ENCODE results near the gene CRYBA2. TPM values are rescaled to one million over a fixed set of nuclear protein-coding genes. Genes with fewer than 3 reads are reported as not detected.

Gene CRYBA2
- total and polyA plus RNA-seq, 12 donors, result 0.39 to 26.6 (median 3.9) TPM; not detected in 4

DNA sequence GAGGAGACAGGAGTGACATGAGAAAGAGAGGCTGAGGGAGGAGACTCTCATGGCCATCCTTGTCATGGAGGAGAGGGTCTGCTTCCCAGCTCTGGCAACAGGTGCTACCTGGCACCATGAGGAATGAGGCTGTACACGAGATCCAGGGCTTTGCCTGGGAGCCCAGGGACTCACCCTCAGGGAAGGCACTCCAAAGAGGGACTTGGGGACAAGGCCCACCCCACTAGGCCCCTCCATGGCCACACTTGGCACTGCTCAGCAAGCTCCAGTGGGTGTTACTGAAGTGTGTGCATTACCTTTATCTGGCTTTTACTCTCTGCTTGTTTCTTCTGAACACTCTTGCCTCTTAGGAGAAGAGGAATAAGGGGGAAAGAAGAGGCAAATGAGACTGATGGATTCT lies 45.4 kb upstream of the CRYBA2 start:
- H3K36me3 ChIP-seq (replicated peaks in 1 of 2), result no peaks in the 10 kb centered on the region
- peaks cover 24% of the 10 kb centered on the region for H3K27me3 ChIP-seq
- H3K4me1 ChIP-seq (replicated peaks in 1 of 2), result no peaks in the 10 kb centered on the region
- 0 to 19% (median 4%) methylated on average over 1 of the region's 1 CpG for WGBS, 4 donors
- H3K9me3 ChIP-seq (replicated peaks in 1 of 3), result no peaks in the 10 kb centered on the region
- TF ChIP-seq POLR2A (IDR thresholded peaks at IDR 0.05), result no peak
- TF ChIP-seq, protein P1, sequence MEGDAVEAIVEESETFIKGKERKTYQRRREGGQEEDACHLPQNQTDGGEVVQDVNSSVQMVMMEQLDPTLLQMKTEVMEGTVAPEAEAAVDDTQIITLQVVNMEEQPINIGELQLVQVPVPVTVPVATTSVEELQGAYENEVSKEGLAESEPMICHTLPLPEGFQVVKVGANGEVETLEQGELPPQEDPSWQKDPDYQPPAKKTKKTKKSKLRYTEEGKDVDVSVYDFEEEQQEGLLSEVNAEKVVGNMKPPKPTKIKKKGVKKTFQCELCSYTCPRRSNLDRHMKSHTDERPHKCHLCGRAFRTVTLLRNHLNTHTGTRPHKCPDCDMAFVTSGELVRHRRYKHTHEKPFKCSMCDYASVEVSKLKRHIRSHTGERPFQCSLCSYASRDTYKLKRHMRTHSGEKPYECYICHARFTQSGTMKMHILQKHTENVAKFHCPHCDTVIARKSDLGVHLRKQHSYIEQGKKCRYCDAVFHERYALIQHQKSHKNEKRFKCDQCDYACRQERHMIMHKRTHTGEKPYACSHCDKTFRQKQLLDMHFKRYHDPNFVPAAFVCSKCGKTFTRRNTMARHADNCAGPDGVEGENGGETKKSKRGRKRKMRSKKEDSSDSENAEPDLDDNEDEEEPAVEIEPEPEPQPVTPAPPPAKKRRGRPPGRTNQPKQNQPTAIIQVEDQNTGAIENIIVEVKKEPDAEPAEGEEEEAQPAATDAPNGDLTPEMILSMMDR (IDR thresholded peaks at IDR 0.05), result no peak
- no peak overlapping the region for H3K27ac ChIP-seq
- intact Hi-C loops (cut with DNase I), result no loop called here
- no peak for DNase-seq
- no peak overlapping the region for H3K4me3 ChIP-seq

DNA sequence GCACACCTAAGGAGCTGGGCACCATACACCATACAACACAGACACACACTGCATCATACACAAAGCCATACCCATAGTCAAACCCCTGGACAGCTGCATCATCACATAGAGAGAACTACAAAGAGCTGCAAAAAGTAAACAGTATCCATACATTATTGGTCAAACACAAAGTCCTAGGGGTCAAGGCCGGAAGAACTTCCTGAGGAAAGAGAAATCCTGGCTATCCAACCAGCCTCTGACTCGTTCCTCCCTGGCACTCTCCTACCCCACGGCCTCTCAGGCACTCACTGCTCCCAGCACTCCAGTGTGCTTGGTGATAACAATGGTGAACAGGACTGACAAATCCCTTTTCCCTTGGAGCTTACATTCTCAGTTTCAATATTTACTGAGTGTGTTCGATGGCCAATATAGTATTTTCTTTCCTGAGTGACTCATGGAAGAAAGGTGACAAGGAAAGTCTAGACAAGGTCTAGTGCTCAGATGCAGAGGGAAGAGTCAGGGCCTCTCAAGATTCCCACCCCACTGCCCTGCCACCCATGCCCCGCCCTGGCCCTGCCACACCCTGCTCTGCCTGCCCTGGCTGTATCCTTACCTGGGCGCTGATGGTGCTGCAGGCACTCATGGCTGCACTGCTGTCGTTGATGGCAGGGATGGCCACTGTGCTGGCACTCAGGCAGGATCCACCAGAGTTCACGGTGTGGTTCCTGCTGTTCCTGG lies 44.7 kb upstream of the CRYBA2 start:
- Histone ChIP-seq H3K4me3 (no peak overlapping the region), H3K27ac (no peak overlapping the region), H3K4me1 (replicated peaks in 1 of 2) (no peaks in the 10 kb centered on the region), H3K27me3 (peaks cover 20% of the 10 kb centered on the region), H3K36me3 (replicated peaks in 1 of 2) (no peaks in the 10 kb centered on the region), H3K9me3 (replicated peaks in 1 of 3) (no peaks in the 10 kb centered on the region)
- no peak for DNase-seq
- TF ChIP-seq POLR2A (IDR thresholded peaks at IDR 0.05), result no peak
- TF ChIP-seq, protein P1 (IDR thresholded peaks at IDR 0.05), result no peak
- intact Hi-C loops (cut with DNase I), result no loop called here
- 51 to 56% (median 54%) methylated on average over 4 to 8 of the region's 8 CpGs for WGBS, 4 donors

DNA sequence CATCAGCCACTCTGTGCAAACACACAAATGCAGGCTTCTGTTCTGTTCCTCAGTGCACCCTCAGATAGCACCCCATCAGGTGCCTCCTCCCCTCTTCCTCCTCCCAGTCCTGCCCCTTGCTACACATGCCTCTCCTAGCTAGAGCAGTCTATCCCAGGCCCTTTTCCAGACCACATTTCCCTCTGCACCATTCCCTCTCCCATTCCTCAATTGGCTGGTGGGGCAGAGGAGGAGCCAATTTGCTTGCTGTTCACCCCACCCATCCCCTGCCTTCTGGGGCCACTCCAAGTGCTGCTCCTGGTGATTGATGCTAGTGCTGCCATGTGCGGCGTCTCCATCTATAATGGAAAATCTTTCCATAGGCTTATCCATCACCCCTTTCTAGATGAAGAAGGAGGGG lies 42.7 kb upstream of the CRYBA2 start:
- DNase-seq, result no peak
- Histone ChIP-seq H3K9me3 (replicated peaks in 1 of 3) (no peaks in the 10 kb centered on the region), H3K4me1 (replicated peaks in 1 of 2) (no peaks in the 10 kb centered on the region), H3K27ac (no peak overlapping the region), H3K4me3 (no peak overlapping the region), H3K36me3 (replicated peaks in 1 of 2) (no peaks in the 10 kb centered on the region), H3K27me3 (peaks cover 9% of the 10 kb centered on the region)
- WGBS, 4 donors, result 61 to 83% (median 65%) methylated on average over 2 of the region's 2 CpGs
- no peak for TF ChIP-seq POLR2A (IDR thresholded peaks at IDR 0.05)
- TF ChIP-seq, protein P1 (IDR thresholded peaks at IDR 0.05), result no peak
- intact Hi-C loops (cut with DNase I), result no loop called here

DNA sequence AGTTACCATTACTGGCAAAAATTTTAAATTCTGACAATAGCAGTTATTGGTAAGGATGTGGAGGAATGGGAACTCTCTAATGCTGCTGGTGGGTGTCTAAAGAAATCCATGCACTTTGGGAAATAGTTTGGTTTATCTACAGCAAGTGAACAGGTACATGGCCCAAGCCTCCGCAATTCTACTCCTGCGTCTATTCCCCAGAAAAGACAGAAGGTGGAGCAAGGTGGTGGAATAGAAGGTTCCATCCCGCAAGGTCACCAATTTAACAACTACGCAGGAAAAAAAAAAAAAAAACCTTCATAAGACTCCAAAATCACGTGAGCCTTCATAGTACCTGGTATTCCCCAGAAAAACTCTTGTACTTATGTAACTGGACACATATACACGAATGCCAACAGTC lies 41.6 kb upstream of the CRYBA2 start:
- Histone ChIP-seq H3K27ac (no peak overlapping the region), H3K27me3 (peaks cover 9% of the 10 kb centered on the region), H3K4me1 (replicated peaks in 1 of 2) (no peaks in the 10 kb centered on the region), H3K4me3 (no peak overlapping the region), H3K9me3 (replicated peaks in 1 of 3) (no peaks in the 10 kb centered on the region), H3K36me3 (replicated peaks in 1 of 2) (no peaks in the 10 kb centered on the region)
- TF ChIP-seq, protein P1 (IDR thresholded peaks at IDR 0.05), result no peak
- no peak for TF ChIP-seq POLR2A (IDR thresholded peaks at IDR 0.05)
- intact Hi-C loops (cut with DNase I), result no loop called here
- WGBS, 4 donors, result 43 to 61% (median 50%) methylated on average over 6 of the region's 6 CpGs
- no peak for DNase-seq

All from adrenal gland (tissue), 12 donors.